ENCODE measurements around the gene HNF1A.
"Not testable (repeated sequence)": the region's sequence is repeated elsewhere in the genome, so short reads cannot be mapped to it uniquely, and the experiment has no call there.

Gene HNF1A, protein sequence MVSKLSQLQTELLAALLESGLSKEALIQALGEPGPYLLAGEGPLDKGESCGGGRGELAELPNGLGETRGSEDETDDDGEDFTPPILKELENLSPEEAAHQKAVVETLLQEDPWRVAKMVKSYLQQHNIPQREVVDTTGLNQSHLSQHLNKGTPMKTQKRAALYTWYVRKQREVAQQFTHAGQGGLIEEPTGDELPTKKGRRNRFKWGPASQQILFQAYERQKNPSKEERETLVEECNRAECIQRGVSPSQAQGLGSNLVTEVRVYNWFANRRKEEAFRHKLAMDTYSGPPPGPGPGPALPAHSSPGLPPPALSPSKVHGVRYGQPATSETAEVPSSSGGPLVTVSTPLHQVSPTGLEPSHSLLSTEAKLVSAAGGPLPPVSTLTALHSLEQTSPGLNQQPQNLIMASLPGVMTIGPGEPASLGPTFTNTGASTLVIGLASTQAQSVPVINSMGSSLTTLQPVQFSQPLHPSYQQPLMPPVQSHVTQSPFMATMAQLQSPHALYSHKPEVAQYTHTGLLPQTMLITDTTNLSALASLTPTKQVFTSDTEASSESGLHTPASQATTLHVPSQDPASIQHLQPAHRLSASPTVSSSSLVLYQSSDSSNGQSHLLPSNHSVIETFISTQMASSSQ

DNA sequence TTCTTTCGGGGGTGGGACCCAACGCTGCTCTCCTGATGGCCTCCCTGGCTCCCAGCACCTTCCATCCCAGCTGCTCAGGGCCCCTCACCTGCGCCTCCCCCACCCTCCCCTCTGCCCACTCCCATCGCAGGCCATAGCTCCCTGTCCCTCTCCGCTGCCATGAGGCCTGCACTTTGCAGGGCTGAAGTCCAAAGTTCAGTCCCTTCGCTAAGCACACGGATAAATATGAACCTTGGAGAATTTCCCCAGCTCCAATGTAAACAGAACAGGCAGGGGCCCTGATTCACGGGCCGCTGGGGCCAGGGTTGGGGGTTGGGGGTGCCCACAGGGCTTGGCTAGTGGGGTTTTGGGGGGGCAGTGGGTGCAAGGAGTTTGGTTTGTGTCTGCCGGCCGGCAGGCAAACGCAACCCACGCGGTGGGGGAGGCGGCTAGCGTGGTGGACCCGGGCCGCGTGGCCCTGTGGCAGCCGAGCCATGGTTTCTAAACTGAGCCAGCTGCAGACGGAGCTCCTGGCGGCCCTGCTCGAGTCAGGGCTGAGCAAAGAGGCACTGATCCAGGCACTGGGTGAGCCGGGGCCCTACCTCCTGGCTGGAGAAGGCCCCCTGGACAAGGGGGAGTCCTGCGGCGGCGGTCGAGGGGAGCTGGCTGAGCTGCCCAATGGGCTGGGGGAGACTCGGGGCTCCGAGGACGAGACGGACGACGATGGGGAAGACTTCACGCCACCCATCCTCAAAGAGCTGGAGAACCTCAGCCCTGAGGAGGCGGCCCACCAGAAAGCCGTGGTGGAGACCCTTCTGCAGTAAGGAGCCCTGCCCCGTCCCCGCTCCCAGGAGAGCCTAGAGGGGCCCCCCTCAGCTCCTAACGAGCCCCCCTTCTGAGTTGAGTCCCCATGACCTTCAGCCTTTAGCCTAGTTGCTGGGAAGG lies at the start of gene HNF1A:
Gene HNF1A (plus strand): TSS at position 248 of the 924 bp plus-strand sequence. CDS start 226 bp downstream, at position 474.
- DNase-seq: no peak

DNA sequence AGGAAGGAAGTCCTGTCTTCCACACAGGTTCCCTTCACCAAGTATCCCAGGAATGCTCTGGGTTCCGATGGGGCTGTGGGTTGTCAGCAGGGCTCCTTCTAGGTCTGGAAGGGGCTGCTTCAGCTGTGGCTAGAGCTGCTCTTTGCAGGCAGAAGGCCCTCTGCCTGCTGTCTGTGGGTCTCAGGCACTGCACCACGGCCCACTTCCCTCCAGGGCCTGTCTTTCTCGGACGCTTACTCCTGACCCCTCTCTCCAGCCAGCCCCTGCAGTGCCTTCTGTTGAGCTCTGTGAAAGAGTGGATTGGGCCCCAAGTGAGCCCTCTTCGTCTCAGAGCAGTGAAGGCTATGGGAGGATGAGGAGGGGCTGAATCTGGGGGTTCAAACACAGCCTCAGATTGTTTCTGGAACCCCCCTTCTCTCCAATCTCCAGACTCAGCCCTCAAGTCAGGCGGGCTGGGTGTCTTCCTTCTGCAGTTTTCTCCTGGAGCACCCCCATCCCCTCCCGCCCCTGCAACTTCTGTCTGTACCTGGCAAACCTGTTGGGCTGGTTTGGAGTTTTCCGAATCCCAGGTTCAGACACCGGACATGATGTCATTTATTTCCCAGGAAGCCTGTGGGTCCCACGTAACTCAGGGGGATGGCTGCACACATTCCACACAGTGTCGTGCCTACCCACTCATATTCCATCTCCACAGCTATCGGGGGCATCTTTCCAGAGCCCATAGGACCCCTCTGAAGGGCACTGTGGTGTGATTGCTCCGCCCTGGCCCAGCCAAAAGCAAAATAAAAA lies 49.3 kb upstream of the HNF1A start:
- DNase-seq: no peak

DNA sequence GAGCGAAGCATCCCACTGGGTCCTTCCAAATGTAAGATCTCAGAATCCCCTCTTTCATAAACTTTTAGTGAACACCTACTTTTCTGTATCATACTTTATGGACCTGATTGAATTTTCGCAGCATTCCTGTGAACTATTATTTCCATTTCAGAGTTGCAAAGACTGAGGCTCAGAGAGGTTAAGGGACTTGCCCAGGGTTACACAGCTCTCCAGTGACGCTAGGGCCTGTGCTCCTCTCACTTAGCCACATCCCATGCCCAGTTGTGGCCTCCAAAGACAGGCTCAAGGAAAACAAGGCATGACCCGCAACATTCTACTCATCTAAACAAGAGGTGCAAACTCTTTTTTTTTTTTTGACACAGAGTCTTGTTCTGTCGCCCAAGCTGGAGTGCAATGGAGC lies 48.3 kb upstream of the HNF1A start:
- no peak for DNase-seq

- no peak for DNase-seq
Observed at GRCh38 chr12:120932058-120932457, 46.3 kb upstream of the HNF1A start.

GRCh38 chr12:120932956-120933526 lies 45.3 kb upstream of the HNF1A start:
- DNase-seq: no peak

DNA sequence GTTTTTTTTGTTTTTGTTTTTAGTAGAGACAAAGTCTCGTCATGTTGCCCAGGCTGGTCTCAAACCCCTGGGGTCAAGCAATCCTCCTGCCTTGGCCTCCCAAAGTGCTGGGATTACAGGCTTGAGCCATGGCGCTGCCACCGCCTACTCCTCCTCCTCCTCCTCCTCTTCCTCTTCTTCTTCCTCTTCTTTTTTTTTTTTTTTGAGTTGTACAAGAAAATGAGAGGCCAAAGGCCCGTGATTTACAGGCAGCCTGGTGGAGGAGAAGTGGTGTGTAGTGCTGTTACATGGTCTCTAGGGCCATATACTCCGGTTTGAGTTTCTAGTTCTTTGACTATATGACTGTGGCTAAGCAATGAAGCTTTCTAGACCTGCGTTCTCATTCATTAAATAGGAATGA lies 44.6 kb upstream of the HNF1A start:
- DNase-seq: no peak

DNA sequence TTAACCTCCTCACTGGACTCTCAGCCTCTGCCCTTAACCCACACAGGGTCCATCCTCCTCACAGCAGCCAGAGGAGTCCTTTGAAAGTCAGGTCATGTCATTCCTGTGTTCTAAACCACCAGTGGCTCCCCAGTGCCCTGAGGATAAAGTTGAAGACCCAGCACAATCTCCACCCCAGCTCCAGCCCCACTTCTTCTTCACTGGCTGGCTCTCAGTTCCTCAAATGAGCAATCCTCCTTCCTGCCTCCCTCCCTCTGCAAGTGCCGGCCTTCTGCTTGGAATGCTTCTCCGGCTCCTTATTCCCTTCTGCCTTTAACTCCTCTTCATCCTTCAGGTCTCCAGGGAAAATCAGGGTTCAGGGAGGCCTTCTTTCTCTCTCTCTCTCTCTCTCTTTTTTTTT lies 42.1 kb upstream of the HNF1A start:
- DNase-seq: peak; percentile 2

DNA sequence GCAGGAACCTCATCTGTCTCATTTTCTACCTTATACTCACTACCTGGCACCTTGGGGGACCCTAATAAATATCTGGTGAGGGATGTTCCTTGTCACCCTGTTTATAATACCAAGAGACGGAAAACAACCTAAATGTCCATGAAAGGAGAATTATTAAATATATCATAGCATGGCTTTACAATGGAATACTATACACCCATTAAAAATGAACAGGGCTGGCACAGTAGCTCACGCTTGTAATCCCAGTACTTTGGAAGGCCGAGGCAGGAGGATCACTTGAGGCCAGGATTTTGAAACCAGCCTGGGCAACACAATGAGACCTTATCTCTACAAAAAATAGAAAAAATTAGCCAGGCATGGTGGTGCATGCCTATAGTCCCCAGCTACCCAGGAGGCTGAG lies 39.8 kb upstream of the HNF1A start:
- DNase-seq: no peak

- no peak for DNase-seq
Observed at GRCh38 chr12:120939523-120939922, 38.8 kb upstream of the HNF1A start.

GRCh38 chr12:120940006-120940405 lies 38.3 kb upstream of the HNF1A start:
- DNase-seq: no peak

DNA sequence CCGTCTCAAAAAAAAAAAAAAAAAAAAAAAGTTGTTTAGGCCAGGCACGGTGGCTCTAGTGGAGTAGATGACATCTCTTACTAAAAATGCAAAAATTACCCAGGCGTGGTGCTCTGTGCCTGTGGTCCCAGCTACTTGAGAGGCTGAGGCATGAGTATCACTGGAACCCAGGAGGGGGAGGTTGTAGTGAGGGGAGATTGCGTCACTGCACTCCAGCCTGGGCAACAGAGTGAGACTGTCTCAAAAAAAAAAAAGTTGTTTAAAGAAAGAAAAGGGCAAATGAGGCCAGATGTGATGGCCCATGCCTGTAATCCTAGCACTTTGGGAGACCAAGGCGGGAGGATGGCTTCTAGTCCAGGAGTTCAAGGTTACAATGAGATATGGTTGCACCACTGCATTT lies 37.5 kb upstream of the HNF1A start:
- DNase-seq: no peak

- no peak for DNase-seq
Observed at GRCh38 chr12:120941412-120941811, 36.9 kb upstream of the HNF1A start.

DNA sequence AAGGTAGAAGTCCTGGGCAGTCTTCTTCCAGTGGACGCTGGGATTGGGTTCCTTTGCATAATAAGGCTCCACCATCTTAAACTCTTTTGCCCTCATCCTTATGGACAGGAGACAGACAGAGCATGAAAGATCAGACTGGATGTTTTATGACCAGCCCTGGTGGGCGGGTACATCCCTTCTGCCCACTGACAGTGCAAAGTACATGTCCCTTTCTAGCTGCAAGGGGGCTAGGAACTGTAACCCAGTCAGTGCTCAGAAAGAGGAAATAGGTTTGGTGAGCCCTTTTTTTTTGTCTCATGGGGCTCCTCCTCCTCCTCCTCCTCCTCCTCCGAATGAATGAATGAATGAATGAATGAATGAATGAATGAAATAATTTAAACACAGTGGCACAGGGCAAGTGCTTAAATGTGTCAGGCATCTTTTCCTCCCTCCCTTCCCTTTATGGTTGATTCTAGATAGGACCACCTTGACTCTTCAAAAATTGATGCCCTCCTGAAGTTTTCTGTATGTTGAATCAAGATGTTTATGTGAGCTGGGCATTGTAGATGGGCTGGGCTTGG lies 36.4 kb upstream of the HNF1A start:
- DNase-seq: no peak

GRCh38 chr12:120943482-120943881 lies 34.9 kb upstream of the HNF1A start:
- no peak for DNase-seq

GRCh38 chr12:120944645-120945217 lies 33.6 kb upstream of the HNF1A start:
- peak; percentile 41 for DNase-seq

GRCh38 chr12:120945516-120945915 lies 32.8 kb upstream of the HNF1A start:
- not testable (repeated sequence) for DNase-seq

GRCh38 chr12:120950260-120950799 lies 28.0 kb upstream of the HNF1A start:
- not testable (repeated sequence) for DNase-seq

DNA sequence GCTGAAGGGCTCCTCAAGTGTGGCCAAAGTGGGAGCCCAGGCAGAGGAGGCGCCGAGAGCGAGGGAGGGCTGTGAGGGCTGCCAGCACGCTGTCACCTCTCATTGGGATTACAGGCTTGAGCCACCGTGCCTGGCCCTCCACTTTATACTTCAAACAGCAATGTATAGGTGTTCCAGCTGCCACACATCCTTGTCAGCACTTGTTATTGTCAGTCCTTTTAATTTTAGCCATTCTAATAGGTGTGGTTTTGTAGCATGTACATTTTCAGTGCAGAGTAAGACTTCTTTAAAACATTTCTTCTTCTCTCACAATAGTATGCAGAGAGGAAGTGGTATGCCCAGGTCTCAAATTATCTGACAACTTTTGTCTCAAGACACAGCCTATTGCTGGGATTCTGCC lies 27.5 kb upstream of the HNF1A start:
- DNase-seq: no peak

GRCh38 chr12:120955232-120955631 lies 23.1 kb upstream of the HNF1A start:
- DNase-seq: no peak

GRCh38 chr12:120956579-120957300 lies 21.6 kb upstream of the HNF1A start:
- DNase-seq: no peak

Measured in retina (tissue), 1 donor.